Stimulated activated CD4-positive, alpha-beta T cell treated with anti-CD3 and anti-CD28 coated beads, Interleukin-12 subunit alpha, Interleukin-12 subunit beta, amount 100 ng/mL, for 4 hours (primary cell): ENCODE measurements around the gene ARVCF.

Experiments
- DNase-seq: peaks from one replicate; pipeline ENCODE4 v3.0.0-alpha.2; 2020

ARVCF gene

DNA sequence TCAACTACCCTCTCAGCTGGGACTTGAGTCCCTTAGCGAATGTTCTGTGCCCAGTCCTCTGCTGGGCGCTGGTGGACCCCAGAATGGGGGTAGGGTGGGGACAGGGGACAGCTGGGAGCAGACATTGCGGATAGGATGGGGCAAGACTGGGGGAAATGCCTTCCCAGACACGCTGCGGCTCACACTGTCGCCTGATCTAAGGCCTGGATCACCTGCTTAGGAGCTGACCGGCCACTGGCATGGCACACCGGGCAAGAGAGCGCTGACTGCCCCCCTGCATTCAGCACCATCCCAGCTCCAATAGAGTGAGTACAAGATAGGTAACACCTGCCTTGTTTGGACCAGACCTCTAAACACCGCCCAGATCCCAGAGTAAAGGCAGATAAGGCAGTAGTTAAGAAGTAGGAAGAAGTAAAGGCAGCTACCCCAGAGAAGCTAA lies 1.4 kb downstream of the ARVCF start:
- DNase-seq: no peak

DNA sequence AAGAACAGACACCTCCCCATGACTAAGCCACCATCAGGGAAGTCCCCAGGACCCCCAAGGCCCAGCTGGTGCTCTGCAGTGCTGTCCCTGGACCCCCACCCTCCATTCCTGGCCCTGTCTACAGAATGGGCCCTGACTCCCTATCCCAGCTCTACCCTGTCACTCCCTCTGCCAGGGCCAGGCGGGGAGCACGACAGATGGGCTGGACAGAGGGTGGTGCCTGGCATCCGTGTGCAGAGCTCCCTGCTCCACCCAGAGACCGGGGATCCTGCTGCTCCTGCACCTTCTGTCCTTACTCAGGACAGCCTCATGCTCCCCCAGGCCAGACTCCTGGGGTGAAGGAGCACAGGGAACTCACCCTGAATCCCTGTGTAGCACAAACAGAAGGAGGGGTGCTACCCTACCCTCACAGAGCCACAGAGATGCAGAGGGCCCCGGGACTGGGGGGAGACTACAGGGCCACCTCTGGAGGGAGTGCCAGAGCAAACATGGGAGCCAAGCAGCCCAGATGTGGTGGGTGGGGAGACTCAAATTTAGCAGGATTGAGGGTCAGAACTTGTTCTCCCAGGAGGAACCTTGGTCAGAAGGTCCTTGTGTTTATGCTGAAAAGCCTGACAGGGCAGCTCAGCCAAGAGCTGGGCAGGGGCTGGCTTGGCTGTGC lies 2.0 kb downstream of the ARVCF start:
- DNase-seq: no peak

DNA sequence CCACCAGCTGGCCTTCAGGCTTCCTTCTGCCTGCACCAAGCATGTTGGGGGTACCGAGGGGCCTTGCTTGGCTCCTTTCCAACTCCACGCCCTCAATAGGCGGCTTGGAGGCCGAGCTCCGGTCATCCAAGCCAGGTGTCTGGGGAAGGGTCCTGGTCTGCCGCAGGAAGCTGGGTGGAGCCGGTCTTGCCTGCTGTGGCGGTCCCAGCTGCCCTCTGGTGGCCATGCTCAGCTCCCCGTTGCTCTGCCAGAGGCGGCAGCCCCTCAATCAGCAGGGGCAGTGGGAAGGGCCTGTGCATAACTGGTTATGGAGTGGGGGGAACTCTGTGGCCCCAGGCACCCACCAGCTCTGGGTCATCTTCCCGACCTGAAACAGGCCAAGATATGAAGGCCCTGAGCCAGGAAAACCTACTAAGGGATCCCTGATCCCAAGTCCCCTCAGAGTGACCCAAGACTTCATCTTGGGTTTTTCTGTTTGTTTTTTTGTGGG lies 3.2 kb downstream of the ARVCF start:
- DNase-seq: no peak

DNA sequence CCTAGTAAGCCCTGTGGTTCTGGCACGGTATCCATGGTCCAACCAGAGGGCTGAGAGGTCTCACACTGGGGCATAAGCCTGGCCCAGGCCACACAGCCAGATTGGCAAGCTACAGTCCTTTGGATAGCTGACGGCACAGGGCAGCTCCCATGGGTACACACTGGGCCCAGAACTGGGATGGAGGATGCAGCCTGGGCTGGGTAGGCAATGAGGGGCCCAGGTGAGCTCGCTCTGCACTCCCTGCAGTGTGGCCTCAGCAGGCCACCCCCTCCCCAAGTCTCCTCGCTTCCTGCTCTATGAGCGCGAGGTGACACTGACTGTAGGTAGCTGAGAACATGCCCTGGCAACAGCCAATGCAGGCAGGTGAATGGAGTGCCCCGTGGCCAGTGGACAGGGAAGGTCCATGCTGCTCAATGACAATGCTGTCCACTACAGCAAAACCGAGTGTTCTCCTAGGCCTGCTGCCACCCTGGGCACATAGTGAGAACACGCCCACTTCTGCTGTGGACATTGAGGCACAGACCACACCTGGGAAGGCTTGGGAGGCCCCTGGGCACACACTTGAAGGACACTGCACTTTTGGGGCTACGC lies 3.8 kb downstream of the ARVCF start:
- no peak for DNase-seq

DNA sequence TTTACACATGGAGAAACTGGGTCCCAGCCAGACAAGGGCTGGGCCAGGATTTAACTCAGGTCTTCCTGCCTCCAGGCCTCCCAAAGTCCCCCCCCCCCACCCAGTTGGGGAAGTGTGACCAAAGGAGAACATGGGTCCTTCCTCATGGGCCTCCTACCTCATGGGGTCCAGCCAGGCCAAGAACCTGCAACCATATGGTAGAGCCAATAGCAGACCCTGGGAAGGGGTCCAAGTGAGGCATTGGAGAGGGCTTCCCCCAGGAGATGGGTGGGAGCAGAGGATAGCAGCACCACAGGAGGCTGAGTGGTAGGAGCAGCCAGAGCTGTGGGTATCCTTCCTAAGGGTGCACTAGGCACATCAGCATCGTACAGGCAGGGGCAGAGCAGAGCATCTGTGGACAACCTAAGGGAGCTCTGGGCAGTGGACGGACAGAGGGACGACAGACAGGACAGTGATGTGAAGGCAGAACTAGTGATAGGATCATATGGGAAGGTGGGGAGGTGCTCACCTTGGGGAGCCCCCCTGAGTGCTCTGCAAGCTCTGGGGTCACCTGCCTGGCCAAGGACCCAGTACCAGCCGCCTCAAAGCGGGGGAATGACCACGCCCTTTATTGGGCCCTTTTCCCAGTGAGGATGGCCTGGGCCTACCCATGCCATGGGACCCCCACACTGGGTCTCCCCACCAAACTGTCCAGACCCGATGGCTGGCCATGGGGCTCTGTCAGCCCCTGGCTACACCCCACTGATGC lies 4.5 kb downstream of the ARVCF start:
- DNase-seq: no peak

DNA sequence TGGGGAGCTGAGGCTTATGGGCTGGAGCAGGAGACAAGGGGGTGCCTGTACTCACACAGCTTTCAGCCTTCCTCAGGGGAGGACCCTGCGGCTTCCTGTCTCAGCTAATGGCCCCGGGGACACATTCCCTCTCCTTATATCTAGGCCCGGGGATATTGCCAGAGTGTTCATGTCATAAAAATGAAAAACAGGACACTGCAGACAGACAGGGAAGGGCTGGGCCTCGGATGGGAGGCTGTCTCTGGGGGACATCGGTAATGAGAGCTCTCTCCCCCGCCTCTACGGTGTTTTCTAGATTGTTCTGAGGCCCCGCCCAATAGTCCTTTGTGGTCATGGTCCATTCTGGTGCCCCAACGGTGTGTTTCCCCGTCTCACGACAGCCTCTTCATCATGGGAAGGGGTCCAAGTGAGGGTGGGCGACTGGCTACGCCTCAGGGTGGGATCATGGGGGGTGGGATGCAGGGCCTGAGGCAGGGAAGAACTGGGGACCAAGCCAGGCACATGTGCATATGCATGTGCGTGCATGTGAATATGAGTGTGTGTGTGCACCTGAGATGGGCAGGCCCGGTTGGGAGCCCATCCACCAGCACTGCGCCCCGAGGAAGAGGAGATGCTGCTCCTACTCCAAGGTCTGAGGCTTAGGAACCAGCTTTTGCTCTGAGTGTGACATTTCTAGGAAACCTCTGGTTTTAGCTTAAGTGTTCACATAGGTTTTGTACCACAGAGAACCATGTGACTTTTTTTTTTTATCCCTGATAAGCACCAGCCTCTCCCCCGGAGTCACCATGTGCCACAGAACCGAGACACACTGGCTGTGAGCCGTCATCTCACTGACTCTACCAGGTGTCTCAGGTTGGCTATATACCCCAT lies 5.3 kb downstream of the ARVCF start:
- DNase-seq: no peak

DNA sequence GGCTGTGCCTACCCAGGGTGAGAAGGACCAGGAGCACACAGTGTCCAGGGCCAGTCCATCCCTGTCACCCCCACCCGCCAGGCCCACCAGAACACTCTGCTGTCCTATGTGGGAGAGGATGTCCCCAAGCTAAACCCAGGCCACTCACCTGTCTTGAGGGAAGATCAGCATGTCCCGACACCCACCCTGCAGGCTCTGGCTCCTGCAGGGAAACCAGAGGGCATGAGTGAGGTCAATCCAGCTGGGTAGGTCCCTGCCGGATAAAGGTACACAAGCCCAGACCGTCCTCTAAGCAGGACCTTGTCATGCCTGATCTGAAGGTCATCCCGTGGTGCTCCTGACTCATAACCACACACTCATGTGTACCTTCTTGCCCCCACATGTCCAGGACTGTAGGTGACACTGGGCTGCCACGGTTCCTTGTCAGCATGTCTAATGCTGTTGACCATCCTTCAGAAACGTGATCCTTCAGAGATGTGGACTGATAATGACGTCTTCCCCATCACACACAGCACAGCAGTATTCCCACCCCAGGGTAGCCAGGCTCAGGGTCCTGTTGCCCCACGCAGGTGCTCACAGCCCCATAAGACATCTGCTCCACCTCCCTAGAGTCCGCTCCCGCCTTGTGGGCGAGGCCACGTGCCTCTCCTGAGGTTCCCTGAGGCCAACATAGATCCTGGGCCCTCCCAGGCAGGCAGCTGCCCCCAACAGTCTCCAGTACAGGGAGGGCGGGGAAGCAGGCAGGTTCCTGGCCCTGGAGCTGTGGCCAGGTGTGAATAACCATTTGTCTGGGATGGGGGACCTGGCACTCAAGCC lies 6.1 kb downstream of the ARVCF start:
- DNase-seq: no peak

DNA sequence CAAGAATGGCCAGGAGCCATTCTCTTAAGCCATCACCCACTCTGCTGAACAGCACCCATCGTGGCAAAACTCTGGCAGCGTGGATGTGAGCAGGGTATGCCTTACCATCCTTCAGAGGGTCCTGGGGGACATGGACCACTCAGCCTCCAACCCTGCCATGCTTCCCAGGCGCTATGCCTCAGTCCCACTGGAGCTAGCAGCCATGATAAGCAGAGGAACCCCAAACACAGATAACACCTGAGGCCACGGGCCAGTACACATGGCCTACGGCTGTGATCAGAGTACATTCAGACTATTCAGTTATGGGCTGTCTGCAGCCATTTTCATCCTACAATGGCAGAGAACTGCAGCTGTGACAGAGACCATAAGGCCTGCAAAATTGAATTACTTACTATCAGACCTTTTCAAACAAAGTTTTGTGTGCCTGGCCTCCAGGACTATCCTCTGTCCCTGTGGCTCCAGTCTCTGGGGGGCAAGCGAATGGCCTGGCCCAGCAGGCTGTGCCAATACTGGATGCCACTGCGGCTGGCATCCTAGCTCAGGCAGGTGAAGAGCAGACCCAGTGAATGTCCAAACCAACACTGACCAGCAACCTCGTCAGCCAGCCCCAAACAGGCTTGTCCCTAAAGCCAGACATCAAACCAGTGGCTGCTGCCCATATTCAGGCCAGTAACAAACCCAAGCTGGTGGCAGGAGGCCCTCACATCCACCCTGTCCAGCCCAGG lies 6.9 kb downstream of the ARVCF start:
- DNase-seq: no peak

DNA sequence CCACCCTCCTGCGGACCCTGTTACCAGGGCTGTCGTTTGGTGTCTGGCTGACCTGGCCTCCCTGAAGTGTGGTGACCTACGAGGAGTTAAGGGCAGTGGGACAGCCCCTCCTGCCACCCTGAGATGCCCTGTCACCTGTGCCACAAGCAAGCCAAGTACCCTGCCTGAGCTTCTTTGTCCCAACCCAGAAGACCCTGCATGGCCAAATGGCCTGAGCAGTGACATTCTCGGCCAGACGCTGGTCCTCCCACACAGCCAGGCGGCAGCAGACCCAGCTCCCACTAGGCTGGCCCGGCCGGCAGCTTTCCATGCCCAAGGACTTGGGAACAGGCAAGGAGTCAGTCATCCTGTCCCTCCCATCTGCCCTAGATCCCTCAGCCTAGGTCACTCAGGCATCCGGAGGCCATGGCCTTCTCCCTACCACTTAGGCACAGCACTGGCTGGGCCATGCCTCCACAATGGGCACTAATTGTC lies 7.6 kb downstream of the ARVCF start:
- no peak for DNase-seq

DNA sequence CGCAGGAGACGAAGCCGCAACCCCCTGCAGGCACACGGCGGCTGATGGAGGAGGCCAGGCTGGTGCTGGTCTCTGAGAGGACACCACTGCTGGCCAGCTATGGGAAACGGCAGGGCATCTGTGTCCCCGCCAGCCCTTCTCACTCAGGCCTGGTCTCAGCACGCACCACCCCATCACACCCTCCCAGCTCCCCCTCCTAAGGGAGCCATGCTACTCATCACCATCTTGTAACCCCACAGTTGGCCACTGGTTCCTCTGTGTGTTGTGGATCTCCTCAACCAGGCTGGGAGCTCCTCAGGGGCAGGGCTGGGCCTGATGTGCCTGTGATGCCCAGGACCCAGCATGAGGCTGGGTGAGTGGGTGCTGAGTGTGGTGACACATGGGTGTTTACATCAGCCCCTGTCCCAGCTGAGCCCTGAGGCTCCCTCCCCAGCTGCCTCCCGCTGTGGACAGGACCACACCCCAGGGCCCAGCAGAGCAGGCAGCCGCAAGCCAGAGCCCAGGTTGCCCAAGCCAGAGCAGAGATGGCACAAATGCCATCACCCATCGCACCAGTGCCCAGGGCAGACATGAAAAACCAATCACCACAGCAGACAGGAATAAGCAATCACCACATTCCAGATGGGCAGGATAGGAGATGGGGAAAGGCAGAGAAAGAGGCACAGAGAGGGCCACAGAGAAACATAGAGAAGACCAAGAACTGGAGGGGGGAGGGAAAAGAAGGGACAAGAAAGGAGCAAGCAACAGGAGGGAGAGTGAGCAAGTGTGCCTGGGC lies 8.2 kb downstream of the ARVCF start:
- no peak for DNase-seq

DNA sequence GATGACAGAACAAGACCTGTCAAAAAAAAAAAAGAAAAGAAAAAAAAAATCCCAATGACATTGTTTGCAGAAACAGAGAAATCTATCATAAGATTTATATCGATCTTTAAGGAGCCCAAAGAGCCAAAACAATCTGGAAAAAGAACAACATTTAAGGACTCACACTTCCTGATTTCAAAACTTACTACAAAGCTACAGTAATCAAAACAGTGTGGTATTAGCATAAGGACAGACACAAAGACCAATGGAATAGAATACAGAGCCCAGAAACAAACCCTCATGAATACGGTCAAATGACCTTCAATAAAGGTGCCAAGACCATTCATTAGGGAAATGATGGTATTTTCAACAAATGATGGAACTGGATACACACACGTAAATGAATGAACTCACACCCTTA lies 12.2 kb downstream of the ARVCF start:
- DNase-seq: no peak

DNA sequence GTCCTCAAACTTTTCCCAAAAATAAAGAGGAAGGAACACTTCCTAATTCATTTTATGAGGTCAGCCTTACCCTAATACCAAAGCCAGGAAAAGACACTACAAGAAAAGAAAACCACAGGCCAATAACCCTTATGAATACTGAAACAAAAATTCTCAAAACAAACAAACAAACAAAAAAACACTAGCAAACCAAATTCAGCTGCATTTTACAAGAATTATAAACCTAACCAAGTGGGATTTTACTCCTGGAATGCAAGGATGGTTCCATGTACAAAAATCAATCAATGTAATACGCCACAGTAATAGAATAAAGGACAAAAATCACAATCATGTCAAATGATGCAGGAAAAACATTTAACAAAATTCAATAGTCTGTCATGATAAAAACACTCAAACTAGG lies 13.3 kb downstream of the ARVCF start:
- no peak for DNase-seq

DNA sequence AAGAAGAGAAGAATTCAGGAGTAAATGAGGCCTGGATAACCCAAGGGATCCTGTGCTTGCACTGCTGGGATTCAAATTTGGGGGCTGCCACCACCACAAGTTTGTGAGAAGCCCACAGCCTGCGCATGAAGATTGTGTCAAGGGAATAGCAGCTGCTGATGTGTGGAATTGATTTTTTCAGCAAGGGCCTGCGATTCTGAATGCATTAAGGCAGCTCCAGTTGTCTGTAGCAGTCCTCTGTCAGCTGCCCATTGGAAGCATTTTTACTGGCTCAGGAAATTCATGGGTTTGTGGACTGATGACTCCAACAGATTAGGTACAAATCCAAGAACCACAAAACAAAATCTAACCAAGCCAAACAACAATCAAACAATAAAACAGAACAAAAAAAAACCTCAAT lies 14.0 kb downstream of the ARVCF start:
- DNase-seq: no peak

DNA sequence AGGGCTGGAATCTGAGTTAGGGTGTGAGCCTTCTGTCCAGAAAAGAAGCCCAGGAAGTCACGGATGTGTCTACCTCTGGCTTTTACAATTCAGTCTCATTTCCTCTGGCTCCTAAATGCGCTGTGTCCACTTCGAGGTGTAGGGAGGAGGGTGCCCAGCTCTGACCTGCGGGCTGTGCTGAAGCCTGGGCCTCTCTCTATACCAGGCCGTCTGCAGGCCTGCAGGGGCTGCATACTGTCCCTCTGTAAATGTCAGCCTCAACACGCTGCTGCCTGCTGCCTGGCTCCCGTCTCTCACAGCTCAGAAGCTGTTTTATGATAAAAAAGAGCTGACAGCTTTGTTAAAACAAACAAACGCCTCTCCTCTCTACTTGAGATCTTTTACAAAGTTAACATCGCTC lies 14.5 kb downstream of the ARVCF start:
- no peak for DNase-seq

DNA sequence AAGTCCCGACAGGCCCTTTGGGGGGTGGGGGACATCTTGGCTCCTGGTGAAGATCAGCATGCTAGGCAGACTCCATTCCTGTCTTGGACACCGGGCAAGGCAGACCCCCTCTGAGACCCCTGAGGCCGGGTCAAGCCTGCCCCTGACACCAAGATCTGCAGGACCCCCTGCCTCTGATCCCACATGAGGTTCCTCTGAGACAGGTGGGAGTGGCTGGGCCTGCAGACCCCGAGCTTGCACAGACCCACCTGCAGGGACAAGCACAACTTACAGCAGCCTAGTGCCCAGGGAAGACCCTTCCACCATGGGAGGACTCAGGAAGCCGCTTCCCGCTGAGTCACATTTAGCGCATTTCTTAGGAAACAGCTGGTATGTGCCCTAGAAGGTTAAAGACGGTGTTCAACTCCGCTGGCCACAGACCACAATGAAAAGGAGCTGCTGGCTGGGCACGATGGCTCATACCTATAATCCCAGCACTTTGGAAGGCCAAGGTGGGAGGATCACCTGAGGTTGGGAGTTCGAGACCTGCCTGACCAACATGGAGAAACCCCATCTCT lies 15.5 kb downstream of the ARVCF start:
- no peak for DNase-seq

DNA sequence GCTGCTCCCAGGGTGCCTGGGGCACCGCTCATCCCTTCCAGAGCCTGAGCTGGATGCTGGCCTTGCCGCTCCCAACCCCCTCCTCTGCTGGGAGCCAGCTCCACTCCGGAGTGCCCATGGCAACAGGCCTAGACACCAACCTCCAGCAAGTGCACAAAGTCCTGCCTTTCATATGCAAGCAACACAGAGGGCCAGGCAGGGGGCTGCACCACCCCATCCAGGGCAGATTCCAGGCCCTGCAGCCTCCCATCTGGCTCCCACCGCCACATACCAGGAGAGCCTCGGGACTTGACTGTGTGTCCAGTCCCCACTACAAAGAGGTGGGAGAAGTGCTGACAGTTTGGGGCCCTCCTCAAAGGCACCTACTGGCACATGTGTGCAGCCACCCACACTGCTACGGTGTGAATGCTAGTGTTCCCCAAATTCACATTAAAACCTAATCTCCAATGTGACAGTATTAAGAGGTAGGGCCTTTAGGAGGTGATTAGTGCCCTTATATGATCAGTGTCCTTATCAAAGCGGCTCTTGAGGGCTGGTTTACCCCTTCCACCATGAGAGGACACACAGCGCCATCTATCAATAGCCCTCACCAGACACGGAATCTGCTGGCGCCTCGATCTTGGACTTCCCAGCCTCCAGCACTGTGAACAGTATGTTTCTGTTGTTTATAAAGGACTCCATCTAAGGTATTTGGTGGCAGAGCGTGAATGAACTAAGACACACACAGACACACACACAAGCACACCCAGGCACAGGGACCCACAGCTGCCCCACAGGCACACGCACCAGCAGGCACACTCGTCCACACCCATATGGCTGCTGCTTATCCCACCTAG lies 16.2 kb downstream of the ARVCF start:
- DNase-seq: no peak

DNA sequence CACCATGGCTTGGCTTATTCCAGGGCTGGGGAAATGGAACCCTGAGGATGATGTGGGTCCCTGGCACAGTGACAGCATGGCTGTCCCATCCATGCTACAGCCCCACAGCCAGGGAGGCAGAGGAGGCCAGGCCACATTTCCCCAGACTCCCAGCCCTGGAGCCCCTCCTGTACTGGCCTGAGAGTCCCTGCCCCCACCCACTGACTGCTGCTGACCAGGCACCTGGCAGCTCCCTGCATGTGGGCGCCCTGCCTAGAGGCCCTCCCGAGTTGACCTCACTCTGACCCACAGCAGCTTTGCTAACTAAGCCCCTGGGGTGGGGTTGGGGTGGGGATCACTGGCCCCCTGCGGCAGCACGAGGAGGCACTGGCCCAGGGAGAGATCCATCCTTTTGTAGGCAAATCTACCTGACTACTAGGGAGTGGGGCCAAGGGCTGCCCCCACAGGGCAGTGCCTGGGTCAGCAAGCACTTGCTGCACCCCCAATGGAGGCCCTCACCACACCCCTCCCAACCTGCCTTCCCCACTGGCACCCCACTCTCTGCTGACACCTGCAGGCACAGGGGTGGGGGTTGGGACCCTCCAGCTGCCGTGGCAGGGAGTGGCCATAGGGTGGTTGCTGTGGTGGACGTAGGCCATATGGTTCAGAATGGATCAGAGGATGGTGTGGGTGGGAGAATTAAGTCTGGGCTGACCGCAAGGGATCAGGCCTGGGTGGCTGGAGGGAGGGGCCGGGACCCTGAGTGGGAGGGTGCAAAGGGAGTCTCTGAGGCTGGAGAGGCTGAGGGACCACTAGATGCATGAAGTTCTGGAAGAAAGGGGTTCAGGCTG lies 17.4 kb downstream of the ARVCF start:
- no peak for DNase-seq

DNA sequence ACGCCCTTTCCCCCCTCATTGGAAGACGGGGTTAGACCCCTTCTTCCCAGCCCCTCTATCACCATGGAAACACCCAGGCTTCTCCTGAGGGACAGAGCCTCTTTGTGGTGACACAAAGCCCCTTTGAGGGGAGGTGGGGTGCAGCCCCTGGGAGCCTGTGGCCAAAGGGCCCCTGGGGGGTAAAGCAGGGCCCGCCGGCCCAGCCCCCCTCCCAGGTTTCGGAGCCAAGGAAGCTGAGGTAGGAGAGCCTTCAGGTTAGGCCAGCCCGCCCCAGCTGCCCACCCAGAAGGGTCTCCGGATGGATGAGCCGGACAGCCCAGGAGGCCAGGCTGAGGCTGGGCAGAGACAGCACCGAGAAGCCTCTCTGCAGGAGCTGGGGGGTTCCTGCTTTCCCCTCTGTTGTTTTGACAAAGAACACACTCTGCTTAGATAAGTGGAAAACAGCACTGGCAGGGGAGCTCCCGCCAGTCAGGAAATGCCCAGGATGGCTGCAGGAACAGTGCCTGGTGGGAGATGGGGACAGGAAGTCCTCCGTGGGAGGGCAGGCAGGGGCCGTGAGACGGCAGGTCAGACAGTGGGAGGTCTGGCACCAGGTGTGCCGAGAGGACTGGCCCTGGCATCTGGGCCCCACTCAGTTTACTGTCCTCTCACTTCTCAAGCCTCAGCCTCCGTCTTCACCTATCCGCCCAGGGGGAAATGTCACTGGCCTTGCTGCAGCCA lies 18.2 kb downstream of the ARVCF start:
- no peak for DNase-seq
